Effector memory CD4-positive, alpha-beta T cell (primary cell): ENCODE measurements around the gene THBS3.

ENCODE experiments used
- DNase-seq, 3 donors: peaks; one replicate each; pipeline ENCODE4 v3.0.0-alpha.2; 2020
- H3K27ac ChIP-seq: 2 replicates; pipeline ENCODE4 v1.7.0; 2013; ENCODE audit warnings: mild to moderate bottlenecking, low read length, moderate library complexity; ENCODE audit not compliant: insufficient read depth, poor library complexity, severe bottlenecking
- H3K27me3 ChIP-seq: replicated peaks from 2 replicates; pipeline ENCODE4 v1.7.0; 2013; ENCODE audit warnings: mild to moderate bottlenecking, low read length; ENCODE audit not compliant: insufficient read depth, control insufficient read depth, poor library complexity, severe bottlenecking
- H3K36me3 ChIP-seq: 2 replicates; pipeline ENCODE4 v1.7.0; 2013; ENCODE audit warnings: mild to moderate bottlenecking, low read length, moderate library complexity; ENCODE audit not compliant: control insufficient read depth, insufficient read depth
- H3K4me1 ChIP-seq: 2 replicates; pipeline ENCODE4 v1.7.0; 2013; ENCODE audit warnings: low read length, mild to moderate bottlenecking; ENCODE audit not compliant: control insufficient read depth, insufficient read depth, poor library complexity, severe bottlenecking
- H3K4me3 ChIP-seq: 2 replicates; pipeline ENCODE4 v1.7.0; 2013; ENCODE audit warnings: low read length, low read depth, mild to moderate bottlenecking; ENCODE audit not compliant: insufficient read depth, poor library complexity, severe bottlenecking
- H3K9me3 ChIP-seq: 2 replicates; pipeline ENCODE4 v1.7.0; 2013; ENCODE audit warnings: mild to moderate bottlenecking, low read length, moderate library complexity; ENCODE audit not compliant: control insufficient read depth

Gene THBS3

DNA sequence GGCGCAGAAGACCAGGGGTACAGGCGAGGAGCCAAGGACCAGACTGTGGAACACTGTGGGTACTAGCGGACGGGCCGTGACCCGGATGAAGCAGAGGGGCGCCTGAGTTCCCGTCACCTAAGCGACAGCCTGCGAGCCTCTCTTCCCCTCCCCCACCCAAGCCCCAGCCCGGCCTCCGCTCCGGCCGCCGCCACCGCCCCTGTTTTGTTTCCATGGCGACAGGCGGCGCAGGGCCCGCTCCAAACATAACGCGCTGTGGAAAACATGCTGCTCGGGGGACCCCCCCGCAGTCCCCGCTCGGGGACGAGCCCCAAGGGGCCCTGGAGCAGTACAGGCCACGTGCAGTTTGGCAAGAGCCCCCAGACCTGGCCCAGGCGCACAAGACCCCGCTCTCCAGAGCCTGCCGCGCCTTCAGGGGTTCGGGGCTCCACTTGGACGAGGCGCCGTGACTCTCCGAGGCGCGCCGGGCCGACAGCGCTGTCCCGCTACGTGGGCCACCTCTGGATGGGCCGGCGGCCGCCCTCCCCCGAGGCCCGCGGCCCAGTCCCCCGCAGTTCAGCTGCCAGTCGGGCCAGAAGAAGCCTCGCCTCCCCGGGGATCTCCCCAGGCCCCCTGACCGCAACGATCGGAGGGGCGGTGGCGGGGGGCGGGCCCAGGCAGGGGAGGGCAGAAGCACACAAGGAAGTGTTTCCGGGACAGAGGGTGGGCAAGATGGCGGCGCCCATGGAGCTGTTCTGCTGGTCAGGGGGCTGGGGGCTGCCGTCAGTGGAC, 1.0 kb upstream of the THBS3 start, which contains the start of gene MTX1:
TSS of gene MTX1 (plus strand) at position 155 of the 771 bp plus-strand sequence. CDS start at position 265, 110 bp downstream.
- DNase-seq = peak; percentile 88 to 90 (median 89)
- Histone ChIP-seq H3K27ac (peak within 1 kb of the TSS; percentile 100), H3K4me1 (peaks cover 26% of the 10 kb centered on the region), H3K36me3 (no peaks in the 10 kb centered on the region), H3K4me3 (peak within 1 kb of the TSS; percentile 97), H3K27me3 (no peaks in the 10 kb centered on the region), H3K9me3 (no peaks in the 10 kb centered on the region)

DNA sequence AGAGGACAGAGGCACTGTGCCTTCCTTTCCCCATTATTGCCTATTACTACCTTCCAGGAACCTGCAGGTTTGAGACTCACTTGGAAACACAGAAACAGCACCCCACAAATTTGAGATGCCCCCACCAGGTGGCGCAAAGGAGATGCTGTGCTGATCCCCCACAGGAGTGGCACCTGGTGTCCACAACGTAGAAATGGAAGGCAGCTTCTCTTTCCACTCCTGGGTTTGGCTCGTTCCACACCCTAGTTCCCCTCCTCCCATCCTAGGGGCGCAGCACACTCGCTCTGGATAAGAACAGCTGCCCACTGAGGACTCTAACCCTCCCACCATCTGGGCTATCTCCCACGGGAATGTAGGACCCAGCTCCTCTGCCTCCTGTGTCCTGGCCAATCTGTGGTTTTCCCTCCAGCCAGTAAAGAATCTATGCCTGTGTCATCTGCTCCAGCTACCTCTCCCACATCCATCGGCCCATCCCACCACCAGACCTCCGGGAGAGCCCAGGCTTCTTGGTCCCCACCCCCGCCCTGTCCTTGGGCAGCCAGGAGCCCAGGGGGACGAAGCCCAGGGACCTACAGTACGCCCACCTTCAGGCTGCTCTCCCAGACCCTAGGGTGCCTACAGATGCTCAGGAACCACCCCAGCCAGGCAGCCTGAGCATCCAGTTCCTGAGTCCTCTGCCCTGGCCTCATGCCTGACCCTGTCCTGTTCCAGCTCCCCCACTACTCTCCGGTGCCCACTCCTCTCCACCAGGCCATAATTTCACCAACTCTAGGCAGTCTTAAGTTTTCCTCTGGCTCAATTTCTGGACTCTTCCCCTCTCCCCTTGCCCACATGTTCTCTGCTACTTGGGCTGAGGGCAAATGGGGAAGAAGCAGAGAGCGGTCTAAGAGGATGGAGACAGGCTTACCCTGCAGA, 549 bp downstream of the THBS3 start:
- Histone ChIP-seq H3K9me3 (no peaks in the 10 kb centered on the region), H3K4me3 (no peak overlapping the region), H3K36me3 (no peaks in the 10 kb centered on the region), H3K4me1 (peaks cover 26% of the 10 kb centered on the region), H3K27ac (peak overlapping the region; percentile 100), H3K27me3 (no peaks in the 10 kb centered on the region)
- peak; percentile 79 to 83 (median 79) for DNase-seq

DNA sequence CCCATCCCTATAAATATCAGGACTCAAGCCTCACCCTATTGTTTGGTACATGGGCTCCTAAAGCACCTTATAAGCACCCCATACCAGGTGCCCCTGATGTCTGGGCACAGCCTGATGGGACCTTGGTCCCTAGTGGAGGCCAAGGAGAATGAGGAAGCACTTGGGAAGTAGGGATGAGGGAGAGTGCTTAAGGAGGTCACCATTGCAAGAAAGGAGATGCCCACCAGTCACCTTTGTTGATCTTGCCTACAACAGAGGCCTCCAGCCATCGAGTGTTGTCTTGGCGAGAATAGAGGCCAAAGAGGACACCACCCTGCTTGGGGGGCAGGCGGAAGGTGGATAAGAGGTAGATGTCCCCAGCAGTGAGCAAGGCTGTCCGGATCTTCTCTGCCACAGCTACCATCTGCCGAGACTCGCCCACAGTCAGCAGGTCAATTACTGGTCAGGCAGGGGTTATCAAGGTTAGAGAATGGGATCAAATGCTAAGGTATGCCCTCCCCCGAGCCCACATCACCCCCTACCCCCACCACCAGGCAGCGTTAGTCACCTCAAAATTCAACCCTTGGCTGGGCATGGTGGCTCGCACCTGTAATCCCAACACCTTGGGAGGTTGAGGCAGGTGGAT, 1.6 kb downstream of the THBS3 start:
- Histone ChIP-seq H3K27ac (no peak overlapping the region), H3K27me3 (no peaks in the 10 kb centered on the region), H3K4me1 (peaks cover 26% of the 10 kb centered on the region), H3K9me3 (no peaks in the 10 kb centered on the region), H3K4me3 (no peak overlapping the region), H3K36me3 (no peaks in the 10 kb centered on the region)
- no peak for DNase-seq

DNA sequence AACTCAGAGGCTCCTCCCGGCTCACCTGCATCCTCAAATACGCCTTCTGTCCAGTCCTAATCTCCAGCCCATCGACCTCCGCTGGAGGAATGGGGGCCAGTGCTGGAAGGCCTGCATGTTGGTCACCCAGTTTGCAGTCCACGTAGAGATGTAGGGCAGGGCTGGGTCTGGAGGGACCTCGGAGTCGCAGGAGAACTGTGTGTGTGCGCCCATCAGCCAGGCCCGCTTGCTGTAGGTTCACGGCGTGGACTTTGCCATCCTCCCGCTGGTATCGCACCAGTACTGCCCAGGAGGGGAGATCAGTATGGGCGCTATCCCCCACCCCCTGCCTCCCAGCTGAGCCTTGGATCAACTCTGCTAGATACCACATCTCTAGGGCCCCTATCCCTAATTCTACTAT, 2.7 kb downstream of the THBS3 start:
- H3K27ac ChIP-seq = no peak overlapping the region
- no peak for DNase-seq
- no peaks in the 10 kb centered on the region for H3K27me3 ChIP-seq
- H3K9me3 ChIP-seq = no peaks in the 10 kb centered on the region
- H3K36me3 ChIP-seq = no peaks in the 10 kb centered on the region
- peaks cover 26% of the 10 kb centered on the region for H3K4me1 ChIP-seq
- no peak overlapping the region for H3K4me3 ChIP-seq

DNA sequence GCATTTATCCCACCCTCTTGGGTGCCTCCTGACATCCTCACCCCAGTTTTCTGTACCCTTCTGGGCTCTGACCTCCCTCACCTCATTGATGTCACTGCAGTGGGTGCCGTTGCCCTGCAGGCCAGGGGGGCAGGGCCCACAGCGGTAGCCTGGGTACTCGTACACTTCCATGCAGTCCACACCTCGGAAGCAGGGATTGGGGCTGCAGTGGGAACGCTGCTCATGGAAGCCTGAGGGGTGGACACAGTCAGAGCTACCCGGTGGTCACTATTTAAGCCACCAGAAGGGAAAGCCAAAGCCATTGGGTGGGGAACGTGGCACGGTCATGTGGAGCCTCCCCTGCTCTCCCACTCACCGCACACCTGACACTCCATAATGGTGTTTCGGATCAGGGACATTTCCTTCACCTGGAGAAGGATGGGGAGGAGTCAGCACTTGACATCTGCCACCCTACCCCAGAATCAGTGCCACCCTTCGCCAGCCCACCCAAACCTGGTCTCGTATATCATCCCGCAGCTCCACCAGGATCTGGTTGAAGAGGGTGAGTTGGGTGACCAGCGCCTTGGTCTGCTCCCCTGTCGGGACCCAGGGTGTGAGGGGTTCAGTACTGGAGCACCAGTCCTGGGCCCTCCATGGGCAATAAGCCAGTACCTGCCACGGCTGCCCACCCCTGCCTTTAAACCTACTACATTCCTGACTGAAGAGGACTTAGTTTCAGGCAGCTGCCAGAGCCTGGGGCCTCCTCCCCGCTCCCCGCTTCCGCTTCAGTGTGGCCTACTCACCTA, 4.8 kb downstream of the THBS3 start:
- Histone ChIP-seq H3K27me3 (no peaks in the 10 kb centered on the region), H3K27ac (no peak overlapping the region), H3K9me3 (no peaks in the 10 kb centered on the region), H3K4me3 (no peak overlapping the region), H3K36me3 (no peaks in the 10 kb centered on the region), H3K4me1 (peaks cover 12% of the 10 kb centered on the region)
- no peak for DNase-seq

DNA sequence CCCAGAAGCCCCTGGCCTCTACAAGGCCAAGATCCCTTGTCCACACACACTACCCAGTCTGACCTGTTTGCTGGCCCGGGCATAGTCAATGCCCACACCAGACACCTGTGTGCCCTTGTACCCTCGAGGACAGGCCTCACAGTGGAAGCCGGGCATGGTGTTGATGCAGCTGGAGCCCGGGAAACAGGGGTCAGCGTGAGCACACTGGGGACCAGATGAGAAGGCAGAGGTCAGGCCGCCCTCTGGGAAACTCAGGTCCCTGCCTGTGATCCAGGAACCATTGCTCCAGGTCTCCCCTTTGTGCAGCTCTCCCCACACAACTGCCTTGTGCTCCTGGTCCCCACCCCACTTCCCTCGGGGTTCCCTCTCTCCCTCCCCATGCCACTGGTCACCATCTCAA, 5.5 kb downstream of the THBS3 start:
- Histone ChIP-seq H3K36me3 (no peaks in the 10 kb centered on the region), H3K9me3 (no peaks in the 10 kb centered on the region)
- no peak for DNase-seq

DNA sequence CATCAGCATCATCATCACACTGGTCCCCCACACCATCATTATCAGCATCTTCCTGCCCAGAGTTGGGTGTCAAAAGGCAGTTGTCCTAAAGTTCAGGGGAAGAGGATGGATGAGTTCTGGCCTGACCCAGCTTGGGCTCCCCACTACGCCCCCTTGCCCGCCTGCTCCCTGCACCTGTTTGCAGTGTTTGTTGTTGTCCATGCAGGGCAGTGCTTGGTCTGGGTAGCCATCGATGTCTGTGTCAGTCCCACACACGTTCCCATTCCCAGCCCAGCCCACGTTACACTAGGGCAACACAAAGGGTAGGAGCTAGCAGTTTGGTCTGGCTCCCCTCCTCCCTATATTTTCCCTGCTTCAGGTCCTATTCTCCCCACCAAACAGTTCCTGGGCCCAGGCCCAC, 6.8 kb downstream of the THBS3 start:
- Histone ChIP-seq H3K27me3 (no peaks in the 10 kb centered on the region), H3K4me3 (no peak overlapping the region), H3K36me3 (no peaks in the 10 kb centered on the region)

More for the DNA sequence above, 5.5 kb downstream of the THBS3 start:
- Histone ChIP-seq H3K4me1 (peaks cover 5% of the 10 kb centered on the region), H3K27me3 (no peaks in the 10 kb centered on the region), H3K4me3 (no peak overlapping the region), H3K27ac (no peak overlapping the region)

DNA sequence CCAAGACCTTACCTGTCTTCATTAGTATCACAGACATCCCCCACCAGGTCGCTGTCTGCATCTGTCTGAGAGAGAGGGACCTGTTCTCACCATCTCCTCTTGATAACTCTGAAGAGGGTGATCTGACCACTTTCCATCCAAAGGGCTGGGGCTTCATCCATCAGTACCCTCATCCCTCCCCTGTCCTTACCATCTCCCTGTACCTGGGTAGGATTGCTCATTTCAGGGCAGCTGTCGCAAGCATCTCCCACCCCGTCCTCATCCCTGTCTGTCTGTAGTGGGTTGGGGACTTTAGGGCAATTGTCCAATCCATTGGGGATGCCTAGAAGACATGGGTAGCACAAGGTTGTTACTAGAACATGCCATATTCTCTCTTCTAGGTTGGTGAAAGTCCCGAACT, 7.9 kb downstream of the THBS3 start:
- no peak overlapping the region for H3K27ac ChIP-seq
- no peaks in the 10 kb centered on the region for H3K27me3 ChIP-seq
- no peaks in the 10 kb centered on the region for H3K9me3 ChIP-seq
- no peak overlapping the region for H3K4me3 ChIP-seq
- H3K36me3 ChIP-seq = no peaks in the 10 kb centered on the region
- H3K4me1 ChIP-seq = peaks cover 2% of the 10 kb centered on the region
- DNase-seq = no peak

More for the DNA sequence above, 6.8 kb downstream of the THBS3 start:
- no peak overlapping the region for H3K27ac ChIP-seq
- H3K4me1 ChIP-seq = no peaks in the 10 kb centered on the region
- no peaks in the 10 kb centered on the region for H3K9me3 ChIP-seq
- no peak for DNase-seq

DNA sequence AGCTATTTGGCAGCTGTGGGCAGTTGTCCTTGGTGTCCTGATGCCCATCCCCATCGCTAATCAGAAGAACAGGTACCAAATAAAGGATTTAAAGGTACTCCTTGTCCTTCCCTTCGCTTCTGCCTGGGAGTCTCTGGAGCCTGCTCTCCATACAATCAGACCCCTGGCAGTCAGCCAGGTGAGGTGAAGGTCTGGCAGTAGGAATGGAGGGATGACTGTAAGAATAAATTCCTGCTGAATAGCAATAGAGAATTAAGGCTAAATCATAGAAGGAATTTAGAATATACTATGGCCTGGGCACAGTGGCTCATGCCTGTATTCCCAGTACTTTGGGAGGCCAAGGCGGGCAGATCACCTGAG, 9.2 kb downstream of the THBS3 start:
- Histone ChIP-seq H3K9me3 (no peaks in the 10 kb centered on the region), H3K36me3 (no peaks in the 10 kb centered on the region), H3K4me1 (peaks cover 11% of the 10 kb centered on the region), H3K27ac (no peak overlapping the region), H3K4me3 (no peak overlapping the region), H3K27me3 (no peaks in the 10 kb centered on the region)
- no peak for DNase-seq
